Astrocyte of the hippocampus (primary cell): ENCODE results near the gene EPYC.

Experiments
- DNase-seq: peaks from one replicate; pipeline ENCODE4 v3.0.0; 2011; ENCODE audit warnings: low read depth, low spot score

EPYC gene

DNA sequence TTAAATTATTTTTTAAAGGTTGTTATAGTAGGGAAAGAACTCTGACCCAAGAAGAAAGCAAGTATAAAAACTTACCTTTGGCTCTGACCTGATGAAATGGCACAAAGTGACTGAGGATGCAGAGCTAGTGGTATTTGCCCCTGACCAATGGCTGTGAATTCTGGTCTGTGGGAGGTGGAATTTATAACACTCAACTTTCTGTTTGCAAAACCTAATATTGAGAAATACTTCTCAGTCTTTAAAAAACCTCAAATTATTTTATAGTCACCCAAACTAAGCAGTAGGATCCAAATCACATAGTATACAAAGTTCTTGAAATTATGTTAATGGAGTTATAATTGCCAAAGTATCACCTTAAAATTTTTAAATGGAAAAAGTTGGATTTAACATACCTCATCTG, at the start of gene EPYC:
Gene EPYC, minus strand, starts transcription at position 101 of the 400 bp plus-strand sequence. CDS start 2,407 bp downstream, outside the sequence.
- no peak for DNase-seq

GRCh38 chr12:91053951-91054715, 49.4 kb upstream of the EPYC start:
- peak; percentile 88 for DNase-seq

DNA sequence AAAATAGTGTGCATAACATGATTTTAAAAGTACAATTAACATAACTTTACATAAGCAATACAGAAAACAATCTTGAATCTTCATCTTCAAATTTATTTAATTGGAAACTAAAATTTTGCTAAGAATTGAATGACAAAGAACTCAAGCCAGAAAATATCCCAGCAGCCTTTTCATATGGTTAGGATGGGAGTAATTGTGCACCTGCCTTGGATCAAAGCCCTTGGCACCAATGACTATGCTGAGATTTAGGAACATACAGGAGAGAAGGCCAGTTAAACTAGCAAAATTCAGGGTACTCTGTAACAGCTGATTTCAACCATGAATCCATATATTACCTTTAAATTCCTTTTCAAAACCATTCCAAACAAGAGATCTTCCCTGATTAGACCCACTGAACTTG, 47.3 kb upstream of the EPYC start:
- no peak for DNase-seq

DNA sequence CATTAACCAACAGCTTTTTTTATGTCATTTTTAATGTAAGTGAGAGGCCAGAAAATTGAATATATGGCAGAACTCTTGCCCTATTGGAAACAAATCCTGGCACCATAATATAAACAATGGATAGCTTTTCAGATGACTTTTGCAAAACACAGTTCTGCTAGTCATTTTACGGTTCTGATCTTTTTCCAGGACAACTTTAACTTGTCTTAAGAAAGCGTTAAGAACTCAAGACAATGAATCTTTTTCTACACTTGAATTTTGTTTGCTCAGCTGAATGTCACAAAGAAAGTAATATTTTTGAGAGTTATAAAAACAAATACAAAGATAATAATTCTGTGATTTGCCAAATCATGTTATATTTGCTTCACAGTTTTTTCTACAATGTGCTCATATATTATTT, 39.8 kb upstream of the EPYC start:
- DNase-seq = no peak

DNA sequence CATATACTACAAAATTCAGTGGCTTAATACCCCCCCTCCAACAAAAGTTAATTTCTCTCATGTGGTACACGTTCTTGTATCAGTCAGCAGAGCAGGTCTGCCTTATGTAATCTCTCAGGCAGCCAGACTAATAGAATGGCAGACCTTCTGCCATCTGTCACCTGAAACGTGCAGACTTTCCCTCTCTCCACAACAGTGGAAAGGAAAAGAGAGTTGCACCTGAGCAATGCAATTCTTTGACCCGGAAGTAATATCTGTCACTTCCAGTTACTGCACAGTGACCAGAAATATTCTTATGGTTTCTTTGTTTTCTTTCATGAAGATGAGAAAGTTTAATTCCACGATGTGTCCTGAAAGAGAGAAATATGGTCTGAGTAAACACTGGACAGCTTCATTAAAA, 38.6 kb upstream of the EPYC start:
- no peak for DNase-seq

GRCh38 chr12:91040096-91040755, 35.5 kb upstream of the EPYC start:
- peak; percentile 16 for DNase-seq

DNA sequence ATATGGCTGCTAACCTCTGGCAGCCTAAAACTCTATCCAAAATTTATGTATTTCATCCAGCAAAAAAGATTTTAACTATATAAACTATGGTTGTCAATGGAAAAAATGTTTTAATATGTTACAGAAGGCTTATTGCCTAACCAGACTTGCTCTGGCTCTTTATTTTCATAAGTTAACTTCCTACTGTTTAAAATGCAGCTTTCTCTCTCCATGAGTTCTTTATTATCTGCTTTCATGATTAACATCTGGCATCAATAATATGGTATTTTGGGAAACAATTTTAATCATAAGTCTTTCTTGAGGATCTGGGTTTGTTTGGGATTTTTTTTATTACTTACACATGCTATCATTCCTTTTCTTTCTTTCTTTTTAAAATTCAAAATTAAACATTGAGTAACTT, 32.5 kb upstream of the EPYC start:
- no peak for DNase-seq

DNA sequence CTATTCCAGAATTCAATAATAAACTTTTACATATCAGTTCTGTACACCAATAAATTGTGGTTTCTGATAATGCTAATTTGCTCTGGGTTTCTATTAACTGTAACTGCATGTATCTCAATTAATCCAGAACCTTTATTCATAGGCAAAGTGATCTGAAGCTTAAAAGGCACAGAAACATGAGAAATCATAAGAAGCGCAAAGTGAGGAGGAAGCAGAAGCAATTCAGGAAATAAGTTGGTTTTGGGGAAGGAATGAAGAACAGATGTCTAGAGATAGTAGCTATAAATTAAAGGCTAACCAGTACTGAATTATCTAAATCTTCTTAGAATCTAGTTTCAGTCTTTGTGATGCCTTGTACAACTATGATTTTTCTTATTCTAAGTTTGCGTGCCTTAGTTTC, 28.5 kb upstream of the EPYC start:
- DNase-seq = no peak

GRCh38 chr12:91023326-91024004, 18.7 kb upstream of the EPYC start:
- DNase-seq = peak; percentile 70

DNA sequence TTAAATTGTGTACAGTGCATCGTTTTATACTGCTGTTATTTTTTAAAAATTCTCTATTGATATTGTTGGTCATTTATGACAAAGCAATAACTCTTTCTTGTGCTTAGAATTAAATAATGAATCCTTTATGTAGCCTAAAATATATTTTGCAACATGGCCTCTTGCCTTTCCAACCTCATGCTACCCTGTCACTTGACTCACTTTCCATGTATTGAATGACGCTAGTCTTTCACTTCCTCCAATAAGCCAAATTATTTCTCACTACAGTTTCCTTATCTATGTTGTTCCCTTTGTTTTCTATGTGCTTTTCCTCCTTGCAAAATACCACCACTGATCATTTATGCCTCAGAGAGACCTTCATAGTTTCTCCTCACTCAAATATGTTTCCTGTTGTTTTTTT, 16.3 kb upstream of the EPYC start:
- DNase-seq = no peak

DNA sequence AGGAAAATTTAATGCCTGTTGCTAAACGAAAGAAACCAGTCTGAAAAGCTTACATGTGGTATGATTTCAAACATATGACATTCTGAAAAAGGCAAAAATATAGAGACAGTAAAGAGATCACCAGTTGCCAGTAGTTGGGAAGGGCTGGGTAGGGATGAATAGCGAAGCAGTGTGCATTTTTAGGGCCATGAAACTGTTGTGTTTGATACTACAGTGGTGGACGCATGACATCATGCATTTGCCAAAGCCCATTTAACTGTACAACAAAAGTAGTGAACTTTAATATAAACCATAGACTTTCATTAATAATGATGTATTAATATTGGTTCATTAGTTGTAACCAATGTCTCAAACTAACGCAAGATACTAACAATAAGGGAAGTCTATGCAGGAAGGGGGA, 14.7 kb upstream of the EPYC start:
- DNase-seq = no peak

DNA sequence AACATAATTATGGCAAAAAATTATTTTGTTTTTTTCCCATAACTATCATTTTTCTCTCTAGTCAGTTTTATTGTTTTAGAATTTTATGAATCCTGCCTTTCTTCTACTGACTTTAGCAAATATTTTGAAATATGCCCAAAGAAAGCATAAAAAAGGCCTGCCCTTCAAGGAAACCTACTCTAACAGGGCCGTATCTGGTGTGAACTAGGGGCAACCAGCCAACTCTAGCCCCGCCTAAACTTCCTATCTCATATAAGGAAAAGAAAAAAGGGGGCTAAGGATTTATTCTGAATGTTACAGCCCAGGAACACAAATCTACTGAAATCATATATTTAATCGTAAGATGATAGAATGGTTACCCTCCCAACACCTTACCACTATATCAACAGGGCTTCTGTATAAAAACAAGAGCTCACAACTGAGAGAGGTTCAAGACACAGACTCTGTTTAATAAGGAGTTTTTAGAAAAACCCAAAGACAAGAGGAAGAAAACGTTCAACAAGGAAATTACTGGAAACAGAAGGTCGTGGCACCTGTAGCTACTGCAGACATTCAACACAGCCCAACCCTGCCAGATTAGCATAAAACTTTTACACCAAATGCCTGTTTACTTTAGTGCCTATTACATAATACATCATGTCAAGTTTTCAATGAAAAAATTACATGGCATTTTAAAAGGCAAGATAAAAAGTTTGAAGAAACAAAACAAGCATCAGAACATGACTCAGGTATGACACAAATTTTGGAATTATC, 12.9 kb upstream of the EPYC start:
- DNase-seq = no peak

DNA sequence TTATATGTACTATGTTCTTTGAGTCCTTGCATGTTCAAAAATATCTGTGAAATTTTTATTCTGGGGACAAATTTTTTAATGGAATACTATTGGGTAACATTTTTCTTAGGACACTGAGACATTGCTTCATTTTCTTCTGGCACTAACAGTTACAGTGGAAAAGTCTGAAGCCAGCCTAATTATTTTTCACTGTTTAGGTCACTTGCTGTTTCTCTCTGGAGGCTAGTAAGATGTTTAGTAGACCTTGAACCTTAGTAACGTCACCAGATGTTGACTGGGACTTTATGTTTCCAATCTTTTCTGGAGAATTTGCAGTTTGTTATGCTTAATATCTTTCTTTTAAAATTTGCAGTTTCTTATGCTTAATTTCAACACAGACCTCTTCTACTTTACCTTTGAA, 12.3 kb upstream of the EPYC start:
- DNase-seq = no peak

- peak; percentile 62 for DNase-seq
Measured at GRCh38 chr12:91009319-91009950, 4.7 kb upstream of the EPYC start.

GRCh38 chr12:91007531-91008290, 2.9 kb upstream of the EPYC start:
- DNase-seq = no peak

GRCh38 chr12:91003737-91004136, 1.0 kb downstream of the EPYC start:
- DNase-seq = no peak

- DNase-seq = no peak
Measured at GRCh38 chr12:91001306-91001705, 3.5 kb downstream of the EPYC start.

DNA sequence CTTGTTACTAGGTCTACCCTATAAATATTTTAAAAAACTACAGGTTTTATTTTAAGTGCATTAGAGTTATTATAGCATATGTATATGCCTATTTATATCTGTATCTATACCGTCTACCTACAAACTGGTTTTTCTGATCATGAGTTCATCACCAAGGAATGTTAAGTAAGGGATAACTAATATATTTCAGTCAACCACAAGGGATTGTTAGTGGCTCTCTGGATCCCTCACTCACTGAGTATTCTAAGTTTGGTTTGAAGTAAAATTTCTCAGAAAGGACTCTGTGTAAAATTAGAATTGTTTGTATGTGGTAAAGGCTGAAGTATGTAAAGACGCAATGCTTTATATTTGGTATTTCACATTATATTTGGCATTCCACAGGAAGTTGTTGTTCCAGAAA, 4.8 kb downstream of the EPYC start:
- DNase-seq = peak; percentile 44

DNA sequence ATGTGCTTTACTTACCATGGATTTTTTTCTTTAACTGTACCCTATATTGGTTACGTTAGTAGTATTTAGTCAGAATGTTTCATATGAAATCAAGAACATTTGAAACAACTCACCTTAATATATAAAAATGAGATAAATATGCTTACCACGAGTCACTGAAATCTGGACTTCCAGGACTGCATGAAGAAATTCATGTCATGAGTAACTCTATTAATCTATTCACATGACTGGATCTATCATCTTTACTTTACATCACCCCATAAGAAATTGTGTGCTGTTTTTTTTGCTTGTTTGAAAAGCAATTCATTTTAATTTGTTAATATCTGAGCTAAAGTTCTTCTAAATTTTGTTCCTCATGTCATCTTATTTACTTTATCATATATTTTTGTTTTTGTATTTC, 5.2 kb downstream of the EPYC start:
- DNase-seq = no peak

GRCh38 chr12:90995010-90995409, 9.8 kb downstream of the EPYC start:
- no peak for DNase-seq

DNA sequence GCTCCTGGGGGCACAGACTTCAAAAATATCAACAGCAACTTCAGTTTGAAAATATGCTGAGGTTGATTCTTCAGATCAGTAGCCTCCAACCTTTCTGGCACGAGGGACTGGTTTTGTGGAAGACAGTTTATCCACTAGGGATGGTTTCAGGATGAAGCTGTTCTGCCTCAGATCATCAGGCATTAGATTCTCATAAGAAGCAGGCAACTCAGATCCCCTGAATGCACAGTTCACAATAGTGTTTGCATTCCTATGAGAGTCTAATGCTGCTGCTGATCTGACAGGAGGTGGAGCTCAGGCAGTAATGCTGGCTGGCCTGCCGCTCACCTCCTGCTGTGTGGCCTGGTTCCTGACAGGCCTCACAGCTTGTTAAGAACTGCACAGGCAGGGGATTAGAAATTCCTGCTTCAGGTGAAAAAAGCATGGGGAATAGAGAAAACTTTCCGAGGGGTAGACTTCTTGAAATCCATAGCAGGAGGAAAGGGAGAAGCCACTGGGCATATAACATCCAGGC, 12.8 kb downstream of the EPYC start:
- no peak for DNase-seq
